ENCODE data around the gene UBE2D1. TPM values are rescaled to one million over a fixed set of nuclear protein-coding genes. Genes with fewer than 3 reads are reported as not detected.

Gene UBE2D1
- total RNA-seq, 1 donor from 2014 or later = 22.2 TPM

DNA sequence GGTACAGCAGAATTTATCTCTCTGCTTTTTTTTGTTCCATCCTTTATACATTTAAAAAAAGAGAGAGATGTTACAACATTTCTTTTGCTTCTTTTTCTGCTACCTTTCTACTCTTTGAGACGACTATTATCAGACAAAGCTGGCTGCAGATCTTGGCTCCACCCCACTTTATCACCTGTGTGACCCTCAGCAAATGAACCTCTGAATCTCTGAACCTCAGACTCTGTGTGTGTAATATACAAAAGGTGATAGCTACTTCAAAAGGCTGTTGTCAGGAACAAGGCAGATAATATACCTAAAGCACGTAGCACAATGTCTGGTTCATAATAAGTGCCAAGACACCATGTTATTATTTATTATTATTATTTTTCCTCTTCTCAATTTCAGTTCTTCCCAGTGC, 32.6 kb upstream of the UBE2D1 start:
- DNase-seq (ENCODE audit: low spot score) = no peak
- TF ChIP-seq, protein P1, sequence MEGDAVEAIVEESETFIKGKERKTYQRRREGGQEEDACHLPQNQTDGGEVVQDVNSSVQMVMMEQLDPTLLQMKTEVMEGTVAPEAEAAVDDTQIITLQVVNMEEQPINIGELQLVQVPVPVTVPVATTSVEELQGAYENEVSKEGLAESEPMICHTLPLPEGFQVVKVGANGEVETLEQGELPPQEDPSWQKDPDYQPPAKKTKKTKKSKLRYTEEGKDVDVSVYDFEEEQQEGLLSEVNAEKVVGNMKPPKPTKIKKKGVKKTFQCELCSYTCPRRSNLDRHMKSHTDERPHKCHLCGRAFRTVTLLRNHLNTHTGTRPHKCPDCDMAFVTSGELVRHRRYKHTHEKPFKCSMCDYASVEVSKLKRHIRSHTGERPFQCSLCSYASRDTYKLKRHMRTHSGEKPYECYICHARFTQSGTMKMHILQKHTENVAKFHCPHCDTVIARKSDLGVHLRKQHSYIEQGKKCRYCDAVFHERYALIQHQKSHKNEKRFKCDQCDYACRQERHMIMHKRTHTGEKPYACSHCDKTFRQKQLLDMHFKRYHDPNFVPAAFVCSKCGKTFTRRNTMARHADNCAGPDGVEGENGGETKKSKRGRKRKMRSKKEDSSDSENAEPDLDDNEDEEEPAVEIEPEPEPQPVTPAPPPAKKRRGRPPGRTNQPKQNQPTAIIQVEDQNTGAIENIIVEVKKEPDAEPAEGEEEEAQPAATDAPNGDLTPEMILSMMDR (IDR thresholded peaks at IDR 0.05; ENCODE audit: unreplicated experiment) = no peak
- Mint-ChIP-seq H3K4me3 (ENCODE audit: unreplicated experiment) (no peak overlapping the region), H3K4me1 (ENCODE audit: unreplicated experiment) (peaks cover 10% of the 10 kb centered on the region), H3K36me3 (ENCODE audit: low read depth, unreplicated experiment) (no peaks in the 10 kb centered on the region), H3K27me3 (ENCODE audit: unreplicated experiment) (no peaks in the 10 kb centered on the region), H3K27ac (ENCODE audit: unreplicated experiment) (no peak overlapping the region), H3K9me3 (ENCODE audit: unreplicated experiment) (no peaks in the 10 kb centered on the region)

DNA sequence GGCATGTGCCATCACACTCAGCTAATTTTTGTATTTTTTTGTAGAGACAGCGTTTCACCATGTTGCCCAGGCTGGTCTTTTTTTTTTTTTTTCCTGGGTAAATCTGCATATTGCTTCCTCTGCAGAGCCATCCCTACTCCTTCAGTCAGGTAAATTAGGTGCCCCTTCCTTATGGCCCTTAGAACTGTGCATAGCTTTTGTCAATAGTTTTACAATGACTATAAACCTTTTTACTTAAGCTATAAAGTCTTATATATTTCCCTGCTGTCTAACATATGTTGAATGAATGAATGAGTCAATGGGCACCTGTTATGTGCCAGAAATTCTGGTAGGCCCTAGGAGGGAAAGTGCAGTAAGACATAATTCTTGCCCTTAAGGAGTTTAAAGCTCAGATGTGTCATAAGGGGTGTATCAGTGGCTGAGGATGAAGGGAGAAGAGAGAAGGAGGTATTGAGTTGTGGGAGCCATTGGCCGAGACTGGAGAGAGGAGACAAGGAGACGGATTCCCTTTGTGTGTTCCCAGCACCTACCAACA, 30.6 kb upstream of the UBE2D1 start:
- TF ChIP-seq, protein P1 (IDR thresholded peaks at IDR 0.05; ENCODE audit: unreplicated experiment) = no peak
- Mint-ChIP-seq H3K36me3 (ENCODE audit: low read depth, unreplicated experiment) (no peaks in the 10 kb centered on the region), H3K9me3 (ENCODE audit: unreplicated experiment) (no peaks in the 10 kb centered on the region), H3K4me1 (ENCODE audit: unreplicated experiment) (peaks cover 10% of the 10 kb centered on the region), H3K4me3 (ENCODE audit: unreplicated experiment) (no peak overlapping the region), H3K27me3 (ENCODE audit: unreplicated experiment) (no peaks in the 10 kb centered on the region), H3K27ac (ENCODE audit: unreplicated experiment) (no peak overlapping the region)
- no peak for DNase-seq (ENCODE audit: low spot score)

DNA sequence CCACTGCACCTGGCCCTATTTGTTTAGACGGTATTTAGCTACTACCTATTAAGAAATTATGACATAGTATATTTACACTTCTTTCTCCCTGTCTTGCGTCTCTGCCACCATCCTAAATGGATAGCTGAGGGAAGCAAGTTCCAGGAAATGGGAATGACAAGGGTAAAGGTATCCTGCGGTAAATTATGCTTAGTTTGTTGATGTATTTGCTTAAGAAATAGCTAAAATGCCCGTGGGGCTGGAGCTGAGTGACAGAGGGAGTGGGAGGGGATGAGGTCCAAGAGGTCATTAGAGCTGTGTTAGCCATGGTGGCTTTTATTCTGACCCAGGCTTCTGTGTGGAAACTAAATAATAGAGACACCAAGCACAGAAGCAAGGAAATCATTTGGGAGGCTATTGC, 29.0 kb upstream of the UBE2D1 start:
- H3K4me1 Mint-ChIP-seq (ENCODE audit: unreplicated experiment) = peaks cover 8% of the 10 kb centered on the region
- H3K4me3 Mint-ChIP-seq (ENCODE audit: unreplicated experiment) = no peak overlapping the region
- no peak overlapping the region for H3K27ac Mint-ChIP-seq (ENCODE audit: unreplicated experiment)
- TF ChIP-seq, protein P1 (IDR thresholded peaks at IDR 0.05; ENCODE audit: unreplicated experiment) = no peak
- no peaks in the 10 kb centered on the region for H3K27me3 Mint-ChIP-seq (ENCODE audit: unreplicated experiment)
- H3K9me3 Mint-ChIP-seq (ENCODE audit: unreplicated experiment) = no peaks in the 10 kb centered on the region
- no peak for DNase-seq (ENCODE audit: low spot score)
- no peaks in the 10 kb centered on the region for H3K36me3 Mint-ChIP-seq (ENCODE audit: low read depth, unreplicated experiment)

DNA sequence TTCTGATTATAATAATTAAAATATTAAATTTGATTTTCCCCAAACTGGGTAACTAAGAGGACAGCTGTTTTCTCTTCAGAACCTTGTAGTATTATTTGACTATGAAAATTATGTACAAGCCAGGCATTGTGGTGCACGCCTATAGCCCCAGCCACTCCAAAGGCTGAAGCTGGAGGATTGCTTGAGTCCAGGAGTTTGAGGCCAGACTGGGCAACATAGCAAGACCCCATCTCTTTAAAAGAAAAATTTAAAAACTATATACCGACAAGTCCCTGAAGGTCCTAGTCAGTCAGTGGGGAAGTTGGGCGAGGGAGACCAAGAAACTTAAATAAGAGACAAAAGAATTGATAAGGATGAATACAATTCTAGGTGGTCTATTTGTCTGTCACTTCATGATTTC, 27.1 kb upstream of the UBE2D1 start:
- no peak overlapping the region for H3K4me3 Mint-ChIP-seq (ENCODE audit: unreplicated experiment)
- no peaks in the 10 kb centered on the region for H3K9me3 Mint-ChIP-seq (ENCODE audit: unreplicated experiment)
- no peaks in the 10 kb centered on the region for H3K36me3 Mint-ChIP-seq (ENCODE audit: low read depth, unreplicated experiment)
- H3K27ac Mint-ChIP-seq (ENCODE audit: unreplicated experiment) = no peak overlapping the region
- no peaks in the 10 kb centered on the region for H3K27me3 Mint-ChIP-seq (ENCODE audit: unreplicated experiment)
- peaks cover 2% of the 10 kb centered on the region for H3K4me1 Mint-ChIP-seq (ENCODE audit: unreplicated experiment)
- no peak for DNase-seq (ENCODE audit: low spot score)
- TF ChIP-seq, protein P1 (IDR thresholded peaks at IDR 0.05; ENCODE audit: unreplicated experiment) = no peak

DNA sequence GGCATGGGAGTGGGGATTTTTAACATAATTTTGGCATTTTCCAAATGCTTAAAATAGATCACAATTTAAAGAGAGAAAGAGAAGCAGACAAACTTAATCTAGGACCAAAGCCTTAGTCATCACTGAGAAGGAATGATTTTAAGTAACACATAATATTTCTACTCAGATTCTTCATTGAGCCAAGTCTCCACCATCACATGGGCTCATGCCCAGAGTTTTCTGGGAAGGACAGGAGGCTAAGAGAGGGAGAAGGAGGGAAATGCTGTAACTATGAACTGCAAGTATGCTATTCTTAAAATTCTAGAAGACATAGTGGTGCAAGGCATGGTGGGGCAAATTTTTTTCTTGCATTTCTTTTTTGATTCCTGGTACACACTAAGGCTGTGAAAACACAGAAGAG, 23.8 kb upstream of the UBE2D1 start:
- H3K36me3 Mint-ChIP-seq (ENCODE audit: low read depth, unreplicated experiment) = no peaks in the 10 kb centered on the region
- no peak overlapping the region for H3K4me3 Mint-ChIP-seq (ENCODE audit: unreplicated experiment)
- TF ChIP-seq, protein P1 (IDR thresholded peaks at IDR 0.05; ENCODE audit: unreplicated experiment) = no peak
- DNase-seq (ENCODE audit: low spot score) = no peak
- H3K4me1 Mint-ChIP-seq (ENCODE audit: unreplicated experiment) = no peaks in the 10 kb centered on the region
- no peak overlapping the region for H3K27ac Mint-ChIP-seq (ENCODE audit: unreplicated experiment)
- no peaks in the 10 kb centered on the region for H3K27me3 Mint-ChIP-seq (ENCODE audit: unreplicated experiment)
- H3K9me3 Mint-ChIP-seq (ENCODE audit: unreplicated experiment) = no peaks in the 10 kb centered on the region
